Measurements from ENCODE around the gene SETD7. TPM values are rescaled to one million over a fixed set of nuclear protein-coding genes. Genes with fewer than 3 reads are reported as not detected.

The SETD7 gene
- total and polyA plus RNA-seq, 2 donors (not counting 1 experiment from before 2014, with no cell fraction given) = 5.1 to 13.0 TPM

DNA sequence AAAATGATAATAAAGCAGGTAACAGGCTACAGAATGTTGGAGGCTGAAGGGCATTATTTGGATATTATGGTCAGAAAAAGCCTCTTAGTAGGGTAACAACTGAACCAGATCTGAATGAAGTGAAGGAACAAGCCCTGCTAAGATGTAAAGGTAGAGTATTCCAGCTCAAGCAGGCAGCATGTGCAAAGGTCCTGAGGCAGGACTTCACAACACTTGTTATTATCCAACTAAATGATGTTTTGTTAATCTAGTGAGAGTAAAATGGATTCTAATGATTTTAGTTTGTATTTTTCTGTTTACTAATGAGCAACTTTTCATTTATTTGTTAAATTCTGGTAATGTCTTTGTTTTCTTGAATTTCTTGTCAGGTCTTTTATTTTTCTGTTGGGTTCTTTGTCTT, 66.4 kb downstream of the SETD7 start:
- no peaks in the 10 kb centered on the region for H3K27me3 ChIP-seq (replicated peaks in 1 of 4; ENCODE audit: control extremely low read depth in 1 of 4, control insufficient read depth in 3 of 4, insufficient read depth in 4 of 4, low read length in 3 of 4)
- H3K9ac ChIP-seq (ENCODE audit: low read length) = no peak overlapping the region
- DNase-seq = no peak
- no peak overlapping the region for H3K4me2 ChIP-seq (replicated peaks; ENCODE audit: low read depth, low read length, poor library complexity, severe bottlenecking)
- no peak overlapping the region for H3K27ac ChIP-seq (ENCODE audit: low read length in 2 of 2)
- intact Hi-C loops (cut with micrococcal nuclease) = no loop called here
- no peaks in the 10 kb centered on the region for H3K79me2 ChIP-seq (ENCODE audit: control insufficient read depth, insufficient read depth, low read length)
- no peak for TF ChIP-seq EZH2 (IDR thresholded peaks at IDR 0.05; ENCODE audit: borderline replicate concordance, insufficient read depth, low read depth, low read length, poor library complexity, severe bottlenecking)
- TF ChIP-seq, protein P1, sequence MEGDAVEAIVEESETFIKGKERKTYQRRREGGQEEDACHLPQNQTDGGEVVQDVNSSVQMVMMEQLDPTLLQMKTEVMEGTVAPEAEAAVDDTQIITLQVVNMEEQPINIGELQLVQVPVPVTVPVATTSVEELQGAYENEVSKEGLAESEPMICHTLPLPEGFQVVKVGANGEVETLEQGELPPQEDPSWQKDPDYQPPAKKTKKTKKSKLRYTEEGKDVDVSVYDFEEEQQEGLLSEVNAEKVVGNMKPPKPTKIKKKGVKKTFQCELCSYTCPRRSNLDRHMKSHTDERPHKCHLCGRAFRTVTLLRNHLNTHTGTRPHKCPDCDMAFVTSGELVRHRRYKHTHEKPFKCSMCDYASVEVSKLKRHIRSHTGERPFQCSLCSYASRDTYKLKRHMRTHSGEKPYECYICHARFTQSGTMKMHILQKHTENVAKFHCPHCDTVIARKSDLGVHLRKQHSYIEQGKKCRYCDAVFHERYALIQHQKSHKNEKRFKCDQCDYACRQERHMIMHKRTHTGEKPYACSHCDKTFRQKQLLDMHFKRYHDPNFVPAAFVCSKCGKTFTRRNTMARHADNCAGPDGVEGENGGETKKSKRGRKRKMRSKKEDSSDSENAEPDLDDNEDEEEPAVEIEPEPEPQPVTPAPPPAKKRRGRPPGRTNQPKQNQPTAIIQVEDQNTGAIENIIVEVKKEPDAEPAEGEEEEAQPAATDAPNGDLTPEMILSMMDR (IDR thresholded peaks at IDR 0.05) = no peak
- Mint-ChIP-seq H3K9me3 (ENCODE audit: insufficient read depth) (no peaks in the 10 kb centered on the region), H3K27ac (no peak overlapping the region), H3K27me3 (no peaks in the 10 kb centered on the region), H3K4me3 (no peak overlapping the region), H3K4me1 (no peaks in the 10 kb centered on the region)
- no peaks in the 10 kb centered on the region for H4K20me1 ChIP-seq (ENCODE audit: control insufficient read depth, insufficient read depth, low read length, poor library complexity, severe bottlenecking)
- ATAC-seq (ENCODE audit: low read depth) = no peak
- POLR2A ChIA-PET = no interaction called here
- H3K4me1 ChIP-seq (ENCODE audit: control insufficient read depth in 2 of 2, insufficient read depth in 2 of 2, low read length in 2 of 2) = no peaks in the 10 kb centered on the region
- H2AFZ ChIP-seq (ENCODE audit: insufficient read depth, low read depth, low read length, poor library complexity, severe bottlenecking) = no peak overlapping the region
- peaks cover 0 to 4% (median 0%) of the 10 kb centered on the region in 3 donors for H3K9me3 ChIP-seq (ENCODE audit: control extremely low read depth in 1 of 3, control insufficient read depth in 2 of 3, insufficient read depth in 1 of 3, low read length in 2 of 3)
- no peak overlapping the region for H3K4me3 ChIP-seq (ENCODE audit: control extremely low read depth in 1 of 5, extremely low read depth in 1 of 5, insufficient read depth in 1 of 5, low read depth in 2 of 5, low read length in 4 of 5)
- H3K36me3 ChIP-seq (replicated peaks in 1 of 2; ENCODE audit: control extremely low read depth in 1 of 2, control insufficient read depth in 1 of 2, extremely low read depth in 1 of 2, insufficient read depth in 2 of 2, low read length in 1 of 2) = no peaks in the 10 kb centered on the region
- CTCF ChIA-PET = no interaction called here

DNA sequence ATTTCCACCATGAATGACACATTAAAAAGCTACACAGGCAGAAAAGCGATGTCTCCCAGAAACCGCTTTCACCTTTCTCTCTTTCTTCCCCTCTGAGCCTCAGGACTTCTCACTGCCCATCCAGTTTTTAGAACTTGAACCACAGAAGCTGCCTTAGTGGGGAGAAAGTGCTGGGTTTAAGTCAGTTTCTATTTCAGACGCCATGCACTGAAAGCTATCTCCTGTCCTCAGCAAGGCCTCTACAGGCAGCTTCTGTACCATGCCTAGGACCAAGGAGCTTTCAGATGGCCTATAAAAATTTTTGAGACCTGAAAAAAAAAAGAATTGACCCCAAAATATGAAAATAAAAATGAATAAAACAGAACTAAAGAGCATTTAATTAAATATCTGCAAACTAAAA, 67.6 kb downstream of the SETD7 start:
- Mint-ChIP-seq H3K9me3 (ENCODE audit: insufficient read depth) (no peaks in the 10 kb centered on the region), H3K27me3 (no peaks in the 10 kb centered on the region), H3K27ac (no peak overlapping the region), H3K4me1 (no peaks in the 10 kb centered on the region), H3K4me3 (no peak overlapping the region)
- H3K36me3 ChIP-seq (replicated peaks in 1 of 2; ENCODE audit: control extremely low read depth in 1 of 2, control insufficient read depth in 1 of 2, extremely low read depth in 1 of 2, insufficient read depth in 2 of 2, low read length in 1 of 2) = no peaks in the 10 kb centered on the region
- no peaks in the 10 kb centered on the region for H3K27me3 ChIP-seq (replicated peaks in 1 of 4; ENCODE audit: control extremely low read depth in 1 of 4, control insufficient read depth in 3 of 4, insufficient read depth in 4 of 4, low read length in 3 of 4)
- WGBS (ENCODE audit: insufficient coverage) = no CpG with 5 or more reads among the region's 3 CpGs
- no peaks in the 10 kb centered on the region for H3K4me1 ChIP-seq (ENCODE audit: control insufficient read depth in 2 of 2, insufficient read depth in 2 of 2, low read length in 2 of 2)
- no peaks in the 10 kb centered on the region for H3K79me2 ChIP-seq (ENCODE audit: control insufficient read depth, insufficient read depth, low read length)
- no peak for TF ChIP-seq EZH2 (IDR thresholded peaks at IDR 0.05; ENCODE audit: borderline replicate concordance, insufficient read depth, low read depth, low read length, poor library complexity, severe bottlenecking)
- TF ChIP-seq, protein P1 (IDR thresholded peaks at IDR 0.05) = no peak
- H2AFZ ChIP-seq (ENCODE audit: insufficient read depth, low read depth, low read length, poor library complexity, severe bottlenecking) = no peak overlapping the region
- H3K27ac ChIP-seq (ENCODE audit: low read length in 2 of 2) = no peak overlapping the region
- intact Hi-C loops (cut with micrococcal nuclease) = no loop called here
- ATAC-seq (ENCODE audit: low read depth) = no peak
- no peak overlapping the region for H3K4me2 ChIP-seq (replicated peaks; ENCODE audit: low read depth, low read length, poor library complexity, severe bottlenecking)
- ChIA-PET CTCF (no interaction called here), POLR2A (no interaction called here)
- peaks cover 0 to under 1% (median 0%) of the 10 kb centered on the region in 3 donors for H3K9me3 ChIP-seq (ENCODE audit: control extremely low read depth in 1 of 3, control insufficient read depth in 2 of 3, insufficient read depth in 1 of 3, low read length in 2 of 3)
- H4K20me1 ChIP-seq (ENCODE audit: control insufficient read depth, insufficient read depth, low read length, poor library complexity, severe bottlenecking) = no peaks in the 10 kb centered on the region
- H3K9ac ChIP-seq (ENCODE audit: low read length) = no peak overlapping the region
- no peak for DNase-seq
- no peak overlapping the region for H3K4me3 ChIP-seq (ENCODE audit: control extremely low read depth in 1 of 5, extremely low read depth in 1 of 5, insufficient read depth in 1 of 5, low read depth in 2 of 5, low read length in 4 of 5)

Measured in B cell (primary cell).